Effector memory CD8-positive, alpha-beta T cell (primary cell): ENCODE data around the gene SMYD5.
"Not testable (repeated sequence)": the region's sequence is repeated elsewhere in the genome, so short reads cannot be mapped to it uniquely, and the experiment has no call there.

Experiments used
- ATAC-seq: fragments of 150-1000 bp; cut with Tn5 transposase; replicated peaks from 2 replicates; pipeline ENCODE4 v1.10.0; 2021; ENCODE audit warnings: mild to moderate bottlenecking, moderate library complexity
- DNase-seq, 3 experiments: peaks; one replicate each; pipeline ENCODE4 v3.0.0; 2021
- H3K27ac Mint-ChIP-seq, 2 donors: one replicate each; pipeline ENCODE4 v1.8.0; 2022; ENCODE audit warnings: mild to moderate bottlenecking in 2 of 2, mixed read lengths in 2 of 2, moderate library complexity in 2 of 2
- H3K27me3 Mint-ChIP-seq, 2 donors: one replicate each; pipeline ENCODE4 v1.8.0; 2022; ENCODE audit warnings: mixed read lengths in 2 of 2
- H3K36me3 Mint-ChIP-seq: one replicate; pipeline ENCODE4 v1.8.0; 2022; ENCODE audit warnings: mild to moderate bottlenecking, moderate library complexity, mixed read lengths; ENCODE audit not compliant: insufficient read depth
- H3K4me1 Mint-ChIP-seq, 2 donors: one replicate each; pipeline ENCODE4 v1.8.0; 2022; ENCODE audit warnings: low read depth in 2 of 2, mixed read lengths in 2 of 2
- H3K4me3 Mint-ChIP-seq, 2 donors: one replicate each; pipeline ENCODE4 v1.8.0; 2022; ENCODE audit warnings: mild to moderate bottlenecking in 2 of 2, mixed read lengths in 2 of 2, moderate library complexity in 2 of 2
- H3K9me3 Mint-ChIP-seq, 2 donors: one replicate each; pipeline ENCODE4 v1.8.0; 2022; ENCODE audit warnings: mixed read lengths in 2 of 2
- total RNA-seq, 9 experiments: gene quantifications; one replicate each; lab custom pipeline; 2026; lab: John Stamatoyannopoulos, UW

The SMYD5 gene
- total RNA-seq = 29.6 to 88.6 (median 39.0) reads per million in 9 experiments

DNA sequence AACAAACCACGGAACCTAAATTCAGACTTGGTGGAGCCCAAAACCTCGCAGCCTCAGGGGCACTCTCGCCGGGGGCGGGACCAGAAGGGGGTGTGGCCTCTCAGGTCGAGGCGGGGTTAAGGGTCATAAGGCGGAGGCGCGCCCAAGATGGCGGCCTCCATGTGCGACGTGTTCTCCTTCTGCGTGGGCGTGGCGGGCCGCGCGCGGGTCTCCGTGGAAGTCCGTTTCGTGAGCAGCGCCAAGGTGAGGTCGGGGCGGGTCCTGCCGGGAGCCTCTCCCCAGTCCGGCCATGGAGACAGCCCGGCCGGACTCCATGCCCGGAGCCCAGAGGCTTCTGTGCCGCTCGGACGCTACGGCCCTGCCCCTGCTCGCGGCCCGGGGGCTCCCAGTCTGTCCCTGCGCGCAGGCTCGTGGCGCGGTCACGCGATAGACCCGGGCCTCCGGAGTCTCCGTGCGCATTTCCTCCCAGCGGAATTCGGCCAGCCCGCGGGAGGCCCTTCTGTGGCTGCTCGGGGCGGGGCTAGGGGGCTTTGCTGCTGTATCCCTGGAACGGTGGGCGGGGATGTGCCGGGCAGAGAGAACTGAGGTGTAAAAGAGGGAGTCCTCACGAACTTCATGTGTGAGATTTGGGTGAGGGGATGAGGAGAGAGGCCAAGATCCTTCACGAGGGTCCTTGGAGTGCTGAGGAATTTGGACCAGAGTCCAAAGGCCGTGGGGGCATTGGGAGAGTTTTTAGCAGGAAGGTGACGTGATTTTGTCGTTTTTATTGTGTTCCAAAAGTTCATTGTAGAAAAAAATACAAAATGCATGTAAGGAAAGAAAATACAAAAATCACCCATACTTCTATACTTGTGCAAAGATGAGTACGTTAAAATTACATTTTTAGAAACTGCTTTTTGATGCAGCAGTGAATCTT lies at the start of gene SMYD5:
SMYD5 (plus strand) TSS at position 126 of the 916 bp plus-strand sequence; CDS start at position 148, 22 bp downstream.
- peak within 1 kb of the TSS; percentile 85 to 89 for H3K27ac Mint-ChIP-seq
- H3K9me3 Mint-ChIP-seq = no peaks in the 10 kb centered on the region
- peaks cover 20 to 23% of the 10 kb centered on the region in 2 donors for H3K4me1 Mint-ChIP-seq
- peak; percentile 92 to 95 (median 95) for DNase-seq
- peak within 1 kb of the TSS; percentile 91 to 92 for H3K4me3 Mint-ChIP-seq
- ATAC-seq = peak; percentile 94
- H3K36me3 Mint-ChIP-seq = peaks cover 18% of the 10 kb centered on the region
- peaks cover 4 to 11% of the 10 kb centered on the region in 2 donors for H3K27me3 Mint-ChIP-seq

DNA sequence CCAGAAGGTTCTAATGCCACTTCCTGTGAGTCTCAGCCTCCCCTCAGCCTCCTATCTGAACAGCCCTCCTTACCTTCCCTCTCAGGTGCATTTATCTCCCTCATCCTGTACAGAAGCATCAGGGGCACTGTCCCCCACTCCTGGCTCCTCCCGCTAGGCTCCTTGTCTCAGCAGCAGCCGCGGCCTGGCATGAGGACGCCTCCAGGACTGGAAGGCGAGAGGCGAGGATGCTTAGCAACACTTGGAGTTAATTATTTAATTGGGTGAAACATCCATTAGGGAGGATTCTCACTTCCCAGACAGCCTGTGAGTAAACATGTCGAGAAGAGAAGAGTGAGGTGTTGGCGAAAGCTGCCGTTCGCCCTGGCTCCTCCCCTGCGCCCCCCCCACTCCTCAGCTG lies 48.1 kb upstream of the SMYD5 start:
- H3K4me1 Mint-ChIP-seq, ATAC-seq, H3K27ac Mint-ChIP-seq, DNase-seq, H3K9me3 Mint-ChIP-seq, H3K4me3 Mint-ChIP-seq, H3K36me3 Mint-ChIP-seq: not testable (repeated sequence)
- H3K27me3 Mint-ChIP-seq = peaks cover 0 to 44% of the 10 kb centered on the region in 2 donors

- peaks cover 0 to 39% of the 10 kb centered on the region in 2 donors for H3K27me3 Mint-ChIP-seq
Measured at GRCh38 chr2:73166813-73167212, 47.2 kb upstream of the SMYD5 start.

GRCh38 chr2:73168348-73168747 lies 45.7 kb upstream of the SMYD5 start:
- H3K27ac Mint-ChIP-seq, H3K9me3 Mint-ChIP-seq, H3K36me3 Mint-ChIP-seq, H3K4me3 Mint-ChIP-seq, DNase-seq, H3K4me1 Mint-ChIP-seq, ATAC-seq: not testable (repeated sequence)
- H3K27me3 Mint-ChIP-seq = peaks cover 5 to 39% of the 10 kb centered on the region in 2 donors

More at GRCh38 chr2:73166813-73167212, 47.2 kb upstream of the SMYD5 start:
- DNase-seq, H3K4me1 Mint-ChIP-seq, H3K9me3 Mint-ChIP-seq, H3K27ac Mint-ChIP-seq, H3K36me3 Mint-ChIP-seq, ATAC-seq, H3K4me3 Mint-ChIP-seq: not testable (repeated sequence)

DNA sequence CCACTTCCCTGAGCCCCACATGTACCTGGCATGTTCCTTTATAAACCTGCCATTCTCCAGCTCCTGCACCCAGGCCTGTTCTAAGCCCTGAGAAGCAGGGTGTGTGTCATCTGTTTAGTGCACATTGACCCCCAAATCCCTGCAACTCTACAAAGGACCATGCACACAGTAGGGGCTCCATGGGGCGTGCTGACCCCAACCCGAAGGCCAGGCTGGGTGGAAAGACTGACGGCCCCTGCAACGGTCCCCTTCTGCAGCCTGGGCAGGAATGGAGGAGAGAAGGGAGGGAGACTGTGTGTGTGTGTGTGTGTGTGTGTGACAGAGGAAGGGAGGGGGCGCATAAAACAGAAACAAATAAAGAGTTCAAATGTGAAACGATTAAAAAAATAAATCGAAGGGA lies 43.7 kb upstream of the SMYD5 start:
- not testable (repeated sequence) for H3K4me1 Mint-ChIP-seq, H3K9me3 Mint-ChIP-seq, ATAC-seq, H3K36me3 Mint-ChIP-seq, H3K27ac Mint-ChIP-seq, H3K4me3 Mint-ChIP-seq, DNase-seq
- peaks cover 10 to 43% of the 10 kb centered on the region in 2 donors for H3K27me3 Mint-ChIP-seq

- no peak for ATAC-seq
- no peaks in the 10 kb centered on the region for H3K36me3 Mint-ChIP-seq
- no peak overlapping the region for H3K27ac Mint-ChIP-seq
- no peak for DNase-seq
- H3K4me1 Mint-ChIP-seq = peaks cover 14 to 16% of the 10 kb centered on the region in 2 donors
- H3K9me3 Mint-ChIP-seq = no peaks in the 10 kb centered on the region
- peaks cover 10 to 47% of the 10 kb centered on the region in 2 donors for H3K27me3 Mint-ChIP-seq
- H3K4me3 Mint-ChIP-seq = no peak overlapping the region
Measured at GRCh38 chr2:73172963-73173362, 41.1 kb upstream of the SMYD5 start.

- peaks cover 14 to 16% of the 10 kb centered on the region in 2 donors for H3K4me1 Mint-ChIP-seq
- no peaks in the 10 kb centered on the region for H3K36me3 Mint-ChIP-seq
- no peaks in the 10 kb centered on the region for H3K9me3 Mint-ChIP-seq
- H3K27me3 Mint-ChIP-seq = peaks cover 10 to 38% of the 10 kb centered on the region in 2 donors
- ATAC-seq = no peak
- DNase-seq = no peak
- no peak overlapping the region for H3K27ac Mint-ChIP-seq
- H3K4me3 Mint-ChIP-seq = no peak overlapping the region
Measured at GRCh38 chr2:73173781-73174180, 40.3 kb upstream of the SMYD5 start.

DNA sequence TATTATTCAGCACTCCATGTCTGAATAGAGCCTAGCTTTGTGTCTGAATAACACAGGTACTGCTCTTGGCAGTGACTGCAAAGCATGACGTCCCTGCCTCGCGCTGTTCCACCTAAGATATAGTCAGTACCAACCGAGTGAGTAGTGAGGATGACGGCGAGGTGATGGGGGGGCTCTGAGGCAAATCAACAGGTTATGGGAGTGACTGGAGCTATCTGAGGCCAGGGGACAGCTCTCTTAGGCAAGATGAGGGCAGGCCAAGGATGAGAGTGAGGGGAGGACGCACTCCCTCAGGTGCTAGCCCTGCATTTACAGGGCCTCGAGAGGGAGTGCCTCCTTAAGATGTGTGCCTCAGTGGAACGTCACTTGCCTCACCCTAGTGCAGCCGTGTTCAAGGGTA lies 39.8 kb upstream of the SMYD5 start:
- no peaks in the 10 kb centered on the region for H3K36me3 Mint-ChIP-seq

DNA sequence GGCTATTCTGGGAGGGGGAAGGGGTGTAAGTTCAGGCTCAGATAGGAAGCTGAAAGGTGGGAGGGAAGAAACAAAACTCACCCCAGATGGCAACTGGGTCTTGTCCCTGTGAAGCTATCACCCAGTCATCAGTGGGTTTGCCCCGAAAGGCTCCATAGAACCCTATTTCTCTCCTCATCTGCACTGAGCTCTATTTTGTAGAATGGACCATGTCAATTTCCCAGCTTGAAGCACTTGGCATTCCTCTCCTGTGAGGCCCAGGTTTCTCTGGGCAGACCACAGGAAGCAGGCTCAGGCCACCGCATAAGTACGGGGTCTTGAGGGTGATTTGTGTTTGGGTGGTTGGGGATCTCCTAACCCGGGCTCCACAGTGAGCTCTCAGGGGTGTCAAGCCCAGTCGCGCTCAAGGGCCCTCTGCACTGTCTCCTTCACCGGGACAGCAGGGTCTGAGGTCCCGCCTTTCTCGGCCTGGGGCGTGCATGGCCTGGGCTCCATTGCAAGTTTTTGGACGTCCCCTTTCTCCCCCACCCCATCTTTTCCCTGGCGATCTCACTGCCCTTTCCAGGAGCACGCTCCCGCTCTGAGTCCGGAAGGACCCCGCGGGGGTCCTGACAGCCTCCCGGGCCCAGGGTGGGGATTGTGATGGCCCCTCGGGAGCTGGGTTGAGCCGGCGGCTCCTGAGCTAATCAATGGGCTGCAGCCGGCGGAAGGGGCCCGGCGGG lies 38.9 kb upstream of the SMYD5 start:
- Mint-ChIP-seq H3K36me3 (no peaks in the 10 kb centered on the region), H3K27me3 (peaks cover 17 to 35% of the 10 kb centered on the region in 2 donors), H3K27ac (no peak overlapping the region), H3K9me3 (no peaks in the 10 kb centered on the region), H3K4me3 (peak overlapping the region; percentile 90 to 93), H3K4me1 (peaks cover 14 to 16% of the 10 kb centered on the region in 2 donors)
- DNase-seq (no peak), ATAC-seq (no peak)

More for the DNA sequence above, 39.8 kb upstream of the SMYD5 start:
- no peak overlapping the region for H3K27ac Mint-ChIP-seq
- ATAC-seq (no peak), DNase-seq (no peak)
- no peak overlapping the region for H3K4me3 Mint-ChIP-seq
- no peaks in the 10 kb centered on the region for H3K9me3 Mint-ChIP-seq
- H3K4me1 Mint-ChIP-seq = peaks cover 14 to 16% of the 10 kb centered on the region in 2 donors
- H3K27me3 Mint-ChIP-seq = peaks cover 11 to 34% of the 10 kb centered on the region in 2 donors

DNA sequence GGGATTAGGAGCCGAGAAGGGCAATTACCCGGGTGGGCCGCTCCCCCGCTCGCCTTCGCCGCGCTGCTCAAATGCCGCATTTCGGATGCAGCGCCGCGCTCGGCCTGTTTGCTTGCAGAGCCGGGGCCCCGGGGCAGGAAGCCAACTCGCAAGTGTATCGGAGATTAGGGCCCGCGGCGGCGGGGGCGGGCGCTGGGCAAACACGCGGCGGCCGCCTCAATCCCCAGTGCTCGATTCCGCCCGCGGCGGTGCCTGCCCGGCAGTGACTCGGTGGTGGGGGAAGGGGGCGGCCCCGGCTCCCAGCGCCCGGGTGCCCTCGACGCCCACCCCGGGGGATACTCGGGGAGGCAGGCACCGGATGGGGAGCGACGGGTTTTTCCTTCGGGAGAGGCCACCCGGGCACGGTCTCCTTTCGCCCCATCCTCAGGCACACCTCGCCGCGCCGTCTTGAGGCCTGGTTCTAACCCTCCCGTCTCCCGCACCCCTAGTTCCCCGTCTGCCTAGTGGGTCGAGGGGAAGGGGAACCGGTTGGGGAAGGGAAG lies 38.3 kb upstream of the SMYD5 start:
- H3K27ac Mint-ChIP-seq = no peak overlapping the region
- H3K27me3 Mint-ChIP-seq = peaks cover 23 to 38% of the 10 kb centered on the region in 2 donors

GRCh38 chr2:73176205-73176880 lies 37.7 kb upstream of the SMYD5 start:
- Mint-ChIP-seq H3K27me3 (peaks cover 29 to 38% of the 10 kb centered on the region in 2 donors), H3K27ac (peak overlapping the region in 1 of 2 donors; percentile 75), H3K4me3 (peak overlapping the region; percentile 90 to 93), H3K36me3 (no peaks in the 10 kb centered on the region), H3K9me3 (no peaks in the 10 kb centered on the region), H3K4me1 (peaks cover 14 to 16% of the 10 kb centered on the region in 2 donors)
- DNase-seq (no peak), ATAC-seq (no peak)

More for the DNA sequence above, 38.3 kb upstream of the SMYD5 start:
- DNase-seq = peak; percentile 60 to 66 (median 65)
- H3K9me3 Mint-ChIP-seq = no peaks in the 10 kb centered on the region
- ATAC-seq = peak; percentile 56
- peak overlapping the region; percentile 90 to 93 for H3K4me3 Mint-ChIP-seq
- H3K4me1 Mint-ChIP-seq = peaks cover 14 to 16% of the 10 kb centered on the region in 2 donors
- no peaks in the 10 kb centered on the region for H3K36me3 Mint-ChIP-seq

DNA sequence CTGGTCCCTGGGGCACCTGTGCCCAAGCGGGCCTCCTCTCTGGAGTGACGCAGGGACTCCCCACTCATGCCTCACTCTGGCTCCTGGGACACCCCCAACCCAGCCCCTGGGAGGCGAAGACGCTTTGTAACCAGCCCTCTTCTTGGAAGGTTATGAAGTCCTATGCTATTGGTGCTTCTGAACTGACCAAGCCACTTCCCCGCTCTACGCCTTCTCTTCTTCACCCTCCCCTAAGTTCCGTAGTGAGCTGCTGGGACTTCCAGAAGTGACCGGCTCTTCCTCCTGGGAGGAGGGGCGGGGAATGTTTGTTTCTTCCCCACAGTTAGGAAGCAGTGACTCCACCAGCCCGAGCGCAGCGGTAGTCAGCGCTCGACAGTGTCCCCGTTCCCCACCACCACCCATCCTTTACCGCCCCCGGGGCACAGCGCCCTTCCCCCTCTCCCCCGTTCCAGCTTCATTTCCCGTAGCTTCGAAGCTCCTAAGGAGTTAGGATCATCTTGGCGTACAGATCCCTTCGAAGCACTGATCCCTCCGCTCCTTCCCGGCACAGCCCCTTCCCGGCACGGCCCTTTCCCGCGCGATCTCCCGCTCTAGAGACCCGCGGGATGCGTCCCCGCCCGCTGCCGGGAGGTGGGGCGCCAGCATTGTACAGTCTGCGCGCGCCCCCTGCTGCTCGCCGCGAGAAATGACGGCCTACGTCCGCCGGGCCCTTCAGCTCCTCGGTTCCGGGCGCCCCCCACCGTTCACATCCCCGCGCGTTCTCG lies 37.0 kb upstream of the SMYD5 start:
- Mint-ChIP-seq H3K27me3 (peaks cover 29 to 35% of the 10 kb centered on the region in 2 donors), H3K36me3 (no peaks in the 10 kb centered on the region), H3K9me3 (no peaks in the 10 kb centered on the region), H3K4me1 (peaks cover 14 to 16% of the 10 kb centered on the region in 2 donors), H3K27ac (peak overlapping the region in 1 of 2 donors; percentile 75), H3K4me3 (peak overlapping the region; percentile 90 to 93)
- ATAC-seq (peak; percentile 88), DNase-seq (peak; percentile 89 to 90 (median 89))
